Stomach smooth muscle (tissue), 2 donors: Measurements from ENCODE around the gene CADPS2.
A peak's percentile ranks its signal among the peaks of the same experiment; 100 is the strongest.

Experiments
- H3K27ac ChIP-seq: one replicate; pipeline ENCODE4 v1.7.0; 2013; ENCODE audit warnings: mild to moderate bottlenecking, low read length, inconsistent platforms
- H3K27me3 ChIP-seq, 2 donors: one replicate each; pipeline ENCODE4 v1.7.0; 2013; ENCODE audit warnings: low read length in 2 of 2; ENCODE audit not compliant: insufficient read depth in 2 of 2, control insufficient read depth in 1 of 2
- H3K36me3 ChIP-seq, 2 donors: one replicate each; pipeline ENCODE4 v1.7.0; 2013; ENCODE audit warnings: low read length in 2 of 2; ENCODE audit not compliant: control insufficient read depth in 2 of 2, insufficient read depth in 2 of 2
- H3K4me1 ChIP-seq: one replicate; pipeline ENCODE4 v1.7.0; 2013; ENCODE audit warnings: low read length; ENCODE audit not compliant: control insufficient read depth, insufficient read depth
- H3K4me3 ChIP-seq, 2 donors: one replicate each; pipeline ENCODE4 v1.7.0; 2013; ENCODE audit warnings: low read length in 2 of 2
- H3K9ac ChIP-seq, 2 donors: one replicate each; pipeline ENCODE4 v1.7.0; 2013; ENCODE audit warnings: low read length in 2 of 2, mild to moderate bottlenecking in 1 of 2
- H3K9me3 ChIP-seq, 2 donors: one replicate each; pipeline ENCODE4 v1.7.0; 2013; ENCODE audit warnings: low read length in 2 of 2; ENCODE audit not compliant: control insufficient read depth in 2 of 2
- donor health status: healthy.
- donor health status: Pancreatic carcinoma.

The CADPS2 gene

GRCh38 chr7:122886357-122887081 is at the start of gene CADPS2:
Gene CADPS2, minus strand, starts transcription at chr7:122886460. Its CDS starts 123 bp downstream, at chr7:122886337.
- H3K4me1 ChIP-seq: peaks cover 3% of the 10 kb centered on the region
- H3K9me3 ChIP-seq: no peaks in the 10 kb centered on the region
- peak within 1 kb of the TSS; percentile 73 to 74 for H3K9ac ChIP-seq
- no peaks in the 10 kb centered on the region for H3K27me3 ChIP-seq
- H3K4me3 ChIP-seq: peak within 1 kb of the TSS; percentile 87 to 91
- H3K27ac ChIP-seq: peak within 1 kb of the TSS; percentile 70
- no peaks in the 10 kb centered on the region for H3K36me3 ChIP-seq

- no peak overlapping the region for H3K27ac ChIP-seq
- H3K36me3 ChIP-seq: no peaks in the 10 kb centered on the region
- H3K4me3 ChIP-seq: no peak overlapping the region
- no peaks in the 10 kb centered on the region for H3K4me1 ChIP-seq
- H3K27me3 ChIP-seq: no peaks in the 10 kb centered on the region
- H3K9me3 ChIP-seq: peaks cover 0 to 3% of the 10 kb centered on the region in 2 donors
- no peak overlapping the region for H3K9ac ChIP-seq
Observed at GRCh38 chr7:122935620-122936019, 49.4 kb upstream of the CADPS2 start.

- Histone ChIP-seq H3K9ac (no peak overlapping the region), H3K36me3 (no peaks in the 10 kb centered on the region), H3K9me3 (no peaks in the 10 kb centered on the region), H3K4me3 (no peak overlapping the region), H3K27ac (no peak overlapping the region), H3K4me1 (no peaks in the 10 kb centered on the region), H3K27me3 (no peaks in the 10 kb centered on the region)
Observed at GRCh38 chr7:122919643-122920181, 33.5 kb upstream of the CADPS2 start.

GRCh38 chr7:122914812-122915211 is 28.6 kb upstream of the CADPS2 start:
- no peaks in the 10 kb centered on the region for H3K27me3 ChIP-seq
- H3K9me3 ChIP-seq: no peaks in the 10 kb centered on the region
- H3K9ac ChIP-seq: no peak overlapping the region
- H3K36me3 ChIP-seq: no peaks in the 10 kb centered on the region
- no peaks in the 10 kb centered on the region for H3K4me1 ChIP-seq
- H3K27ac ChIP-seq: no peak overlapping the region
- H3K4me3 ChIP-seq: no peak overlapping the region

GRCh38 chr7:122913608-122914007 is 27.3 kb upstream of the CADPS2 start:
- Histone ChIP-seq H3K36me3 (no peaks in the 10 kb centered on the region), H3K4me3 (no peak overlapping the region), H3K9me3 (no peaks in the 10 kb centered on the region), H3K4me1 (no peaks in the 10 kb centered on the region), H3K27me3 (no peaks in the 10 kb centered on the region), H3K9ac (no peak overlapping the region), H3K27ac (no peak overlapping the region)

- H3K4me3 ChIP-seq: no peak overlapping the region
- no peaks in the 10 kb centered on the region for H3K27me3 ChIP-seq
- H3K4me1 ChIP-seq: no peaks in the 10 kb centered on the region
- H3K9me3 ChIP-seq: no peaks in the 10 kb centered on the region
- H3K36me3 ChIP-seq: no peaks in the 10 kb centered on the region
- H3K9ac ChIP-seq: no peak overlapping the region
- H3K27ac ChIP-seq: no peak overlapping the region
Observed at GRCh38 chr7:122902751-122903495, 16.7 kb upstream of the CADPS2 start.

- no peak overlapping the region for H3K4me3 ChIP-seq
- H3K27ac ChIP-seq: no peak overlapping the region
- no peaks in the 10 kb centered on the region for H3K36me3 ChIP-seq
- H3K4me1 ChIP-seq: no peaks in the 10 kb centered on the region
- H3K9ac ChIP-seq: no peak overlapping the region
- H3K9me3 ChIP-seq: no peaks in the 10 kb centered on the region
- H3K27me3 ChIP-seq: no peaks in the 10 kb centered on the region
Observed at GRCh38 chr7:122901250-122901649, 15.0 kb upstream of the CADPS2 start.

GRCh38 chr7:122896509-122896908 is 10.2 kb upstream of the CADPS2 start:
- H3K9me3 ChIP-seq: no peaks in the 10 kb centered on the region
- H3K27me3 ChIP-seq: peaks cover 0 to 3% of the 10 kb centered on the region in 2 donors
- no peak overlapping the region for H3K4me3 ChIP-seq
- H3K27ac ChIP-seq: no peak overlapping the region
- no peaks in the 10 kb centered on the region for H3K4me1 ChIP-seq
- H3K9ac ChIP-seq: no peak overlapping the region
- no peaks in the 10 kb centered on the region for H3K36me3 ChIP-seq

- no peak overlapping the region for H3K9ac ChIP-seq
- H3K9me3 ChIP-seq: no peaks in the 10 kb centered on the region
- no peaks in the 10 kb centered on the region for H3K4me1 ChIP-seq
Observed at GRCh38 chr7:122893486-122893885, 7.2 kb upstream of the CADPS2 start.

GRCh38 chr7:122889116-122889515 is 2.9 kb upstream of the CADPS2 start:
- H3K4me1 ChIP-seq: peaks cover 3% of the 10 kb centered on the region
- no peak overlapping the region for H3K27ac ChIP-seq
- no peak overlapping the region for H3K4me3 ChIP-seq
- peaks cover 0 to 3% of the 10 kb centered on the region in 2 donors for H3K27me3 ChIP-seq
- H3K9me3 ChIP-seq: no peaks in the 10 kb centered on the region
- no peak overlapping the region for H3K9ac ChIP-seq
- H3K36me3 ChIP-seq: no peaks in the 10 kb centered on the region

More at GRCh38 chr7:122893486-122893885, 7.2 kb upstream of the CADPS2 start:
- Histone ChIP-seq H3K27me3 (peaks cover 0 to 3% of the 10 kb centered on the region in 2 donors), H3K36me3 (no peaks in the 10 kb centered on the region), H3K4me3 (no peak overlapping the region), H3K27ac (no peak overlapping the region)
